Effector memory CD8-positive, alpha-beta T cell (primary cell): ENCODE results near the gene NPPB.

Experiments used
- ATAC-seq: fragments of 150-1000 bp; cut with Tn5 transposase; replicated peaks from 2 replicates; pipeline ENCODE4 v1.10.0; 2021; ENCODE audit warnings: mild to moderate bottlenecking, moderate library complexity
- DNase-seq, 3 experiments: peaks; one replicate each; pipeline ENCODE4 v3.0.0; 2021
- H3K27ac Mint-ChIP-seq, 2 donors: one replicate each; pipeline ENCODE4 v1.8.0; 2022; ENCODE audit warnings: mild to moderate bottlenecking in 2 of 2, mixed read lengths in 2 of 2, moderate library complexity in 2 of 2
- H3K27me3 Mint-ChIP-seq, 2 donors: one replicate each; pipeline ENCODE4 v1.8.0; 2022; ENCODE audit warnings: mixed read lengths in 2 of 2
- H3K36me3 Mint-ChIP-seq: one replicate; pipeline ENCODE4 v1.8.0; 2022; ENCODE audit warnings: mild to moderate bottlenecking, moderate library complexity, mixed read lengths; ENCODE audit not compliant: insufficient read depth
- H3K4me1 Mint-ChIP-seq, 2 donors: one replicate each; pipeline ENCODE4 v1.8.0; 2022; ENCODE audit warnings: low read depth in 2 of 2, mixed read lengths in 2 of 2
- H3K4me3 Mint-ChIP-seq, 2 donors: one replicate each; pipeline ENCODE4 v1.8.0; 2022; ENCODE audit warnings: mild to moderate bottlenecking in 2 of 2, mixed read lengths in 2 of 2, moderate library complexity in 2 of 2
- H3K9me3 Mint-ChIP-seq, 2 donors: one replicate each; pipeline ENCODE4 v1.8.0; 2022; ENCODE audit warnings: mixed read lengths in 2 of 2

NPPB gene

DNA sequence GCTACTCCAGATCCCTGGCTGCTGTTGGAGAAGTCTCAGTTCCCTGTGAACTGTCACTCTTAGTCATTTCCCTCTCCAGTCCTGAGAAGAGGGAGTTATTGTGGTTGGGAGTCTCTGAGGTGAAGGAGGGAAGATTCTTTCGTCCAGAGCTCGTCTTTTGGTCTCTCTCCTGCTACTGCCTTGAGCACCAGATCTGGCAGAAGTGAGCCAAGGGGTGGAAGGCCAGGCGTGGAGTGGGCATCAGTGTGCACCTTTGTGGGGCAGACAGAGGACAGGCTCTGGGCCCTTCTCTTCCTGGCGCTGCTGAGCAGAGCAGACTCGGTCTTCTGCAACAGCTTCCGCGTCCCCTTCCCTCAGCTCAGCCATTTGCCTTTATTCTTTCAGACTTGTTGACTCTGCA, 33.6 kb downstream of the NPPB start:
- no peaks in the 10 kb centered on the region for H3K4me1 Mint-ChIP-seq
- ATAC-seq: no peak
- no peak for DNase-seq
- H3K27me3 Mint-ChIP-seq: no peaks in the 10 kb centered on the region
- H3K36me3 Mint-ChIP-seq: peaks cover 44% of the 10 kb centered on the region
- H3K4me3 Mint-ChIP-seq: no peak overlapping the region
- H3K27ac Mint-ChIP-seq: no peak overlapping the region
- no peaks in the 10 kb centered on the region for H3K9me3 Mint-ChIP-seq

DNA sequence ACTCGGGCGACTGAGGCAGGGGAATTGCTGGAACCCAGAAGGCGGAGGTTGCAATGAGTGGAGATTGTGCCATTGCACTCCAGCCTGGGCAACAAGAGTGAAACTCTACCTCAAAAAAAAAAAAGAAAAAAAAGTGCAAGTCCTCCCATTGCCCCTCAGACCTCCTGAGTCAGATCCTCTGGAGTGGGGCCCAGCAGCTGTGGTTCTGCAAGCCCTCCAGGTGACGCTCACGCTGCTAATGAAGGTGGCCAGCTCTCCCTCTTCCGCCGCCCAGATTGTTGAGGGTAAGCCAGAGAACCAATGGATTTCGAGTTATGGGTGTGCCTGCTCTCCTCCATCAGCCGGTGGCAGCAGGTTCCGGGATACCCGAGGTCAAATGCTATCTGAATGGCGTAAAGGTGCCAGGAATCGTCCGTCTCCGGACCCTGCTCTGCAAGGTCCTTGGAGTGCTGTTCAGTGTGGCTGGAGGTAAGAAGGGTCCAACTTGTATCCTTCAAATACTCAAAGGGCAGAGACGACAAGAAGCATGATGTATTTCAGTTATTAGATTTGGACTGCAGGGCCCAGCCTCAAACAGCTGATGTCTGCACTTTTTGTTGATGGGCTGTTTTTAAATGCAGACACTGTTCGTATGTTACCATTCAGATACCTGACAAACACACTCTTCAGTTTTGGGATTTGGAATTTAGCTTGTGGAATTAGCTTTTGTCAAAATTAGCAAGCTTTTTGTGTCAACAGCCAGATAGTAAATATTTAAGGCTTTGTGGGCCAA, 35.2 kb downstream of the NPPB start:
- H3K4me1 Mint-ChIP-seq: no peaks in the 10 kb centered on the region
- H3K36me3 Mint-ChIP-seq: peaks cover 48% of the 10 kb centered on the region
- ATAC-seq: no peak
- no peaks in the 10 kb centered on the region for H3K27me3 Mint-ChIP-seq
- no peak overlapping the region for H3K4me3 Mint-ChIP-seq
- no peaks in the 10 kb centered on the region for H3K9me3 Mint-ChIP-seq
- no peak overlapping the region for H3K27ac Mint-ChIP-seq
- no peak for DNase-seq

- H3K9me3 Mint-ChIP-seq: no peaks in the 10 kb centered on the region
- no peak overlapping the region for H3K4me3 Mint-ChIP-seq
- DNase-seq (no peak), ATAC-seq (no peak)
- H3K4me1 Mint-ChIP-seq: no peaks in the 10 kb centered on the region
- H3K27ac Mint-ChIP-seq: no peak overlapping the region
- no peaks in the 10 kb centered on the region for H3K27me3 Mint-ChIP-seq
- peaks cover 52% of the 10 kb centered on the region for H3K36me3 Mint-ChIP-seq
Measured at GRCh38 chr1:11822091-11822490, 36.7 kb downstream of the NPPB start.

- no peak overlapping the region for H3K27ac Mint-ChIP-seq
- DNase-seq: no peak
- H3K4me1 Mint-ChIP-seq: peaks cover 0 to 5% of the 10 kb centered on the region in 2 donors
- H3K9me3 Mint-ChIP-seq: no peaks in the 10 kb centered on the region
- H3K27me3 Mint-ChIP-seq: no peaks in the 10 kb centered on the region
- H3K36me3 Mint-ChIP-seq: peaks cover 51% of the 10 kb centered on the region
- no peak for ATAC-seq
- H3K4me3 Mint-ChIP-seq: no peak overlapping the region
Measured at GRCh38 chr1:11817192-11817591, 41.6 kb downstream of the NPPB start.

DNA sequence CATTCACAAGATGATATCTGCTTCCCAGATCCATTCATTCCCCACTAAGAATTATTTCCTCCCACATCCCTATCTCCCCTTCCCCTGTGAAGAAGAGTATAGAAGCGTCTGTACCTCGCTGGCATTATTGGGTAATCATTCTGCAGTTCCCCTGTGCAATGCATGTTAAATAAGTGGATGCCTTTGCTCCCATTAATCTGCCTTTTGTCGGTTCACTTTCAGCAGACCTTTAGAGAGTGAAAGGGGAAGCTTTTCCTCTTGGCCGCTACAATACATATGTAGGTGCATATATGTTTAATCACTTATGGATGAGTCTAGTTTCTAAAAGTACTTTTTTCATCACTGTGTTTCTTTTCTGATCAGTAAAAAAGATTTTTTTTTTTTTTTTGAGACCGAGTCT, 45.7 kb downstream of the NPPB start:
- Mint-ChIP-seq H3K4me3 (no peak overlapping the region), H3K27ac (no peak overlapping the region), H3K4me1 (peaks cover 2 to 9% of the 10 kb centered on the region in 2 donors), H3K36me3 (peaks cover 41% of the 10 kb centered on the region), H3K27me3 (no peaks in the 10 kb centered on the region), H3K9me3 (no peaks in the 10 kb centered on the region)
- DNase-seq (no peak), ATAC-seq (no peak)
